ENCODE data around the gene DLGAP1.
"Not testable (repeated sequence)": the region's sequence is repeated elsewhere in the genome, so short reads cannot be mapped to it uniquely, and the experiment has no call there.

The DLGAP1 gene

DNA sequence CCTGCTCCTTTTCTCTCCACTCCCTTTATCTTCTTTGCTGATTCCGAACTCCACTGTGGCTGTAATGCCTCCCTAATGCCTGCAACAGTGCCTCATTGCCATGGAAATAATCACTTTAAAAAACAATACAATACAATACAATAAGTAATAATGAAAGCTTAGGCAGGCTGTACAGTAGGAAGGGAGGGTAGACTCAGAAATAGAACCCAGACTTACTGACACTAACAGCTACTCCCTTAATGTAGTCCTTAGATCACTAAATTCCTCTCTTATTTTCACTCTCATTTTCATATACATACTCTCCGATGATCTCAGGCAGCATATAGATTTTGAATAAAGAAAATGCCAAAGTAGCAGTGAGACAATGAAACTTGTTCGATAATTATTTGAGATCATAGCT is 70.2 kb downstream of the DLGAP1 start:
- DNase-seq = no peak

DNA sequence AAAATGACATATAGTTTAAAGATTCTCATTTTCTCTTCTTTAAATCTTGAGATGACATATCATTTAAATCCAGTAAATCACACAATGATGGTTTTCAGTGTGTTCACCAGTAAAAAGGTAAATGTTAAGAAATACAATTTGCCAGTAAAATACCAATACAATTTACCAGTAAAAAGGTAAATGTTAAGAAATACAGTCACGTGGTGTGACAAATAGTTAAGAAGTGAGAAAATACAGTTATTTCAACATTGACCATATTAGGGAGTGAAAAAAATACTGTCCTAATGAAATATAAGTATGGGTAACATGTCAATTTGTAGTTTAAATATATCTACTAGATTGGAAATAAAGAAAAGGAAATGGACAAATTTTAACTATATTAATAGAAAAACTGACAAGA is 80.5 kb downstream of the DLGAP1 start:
- DNase-seq = no peak

DNA sequence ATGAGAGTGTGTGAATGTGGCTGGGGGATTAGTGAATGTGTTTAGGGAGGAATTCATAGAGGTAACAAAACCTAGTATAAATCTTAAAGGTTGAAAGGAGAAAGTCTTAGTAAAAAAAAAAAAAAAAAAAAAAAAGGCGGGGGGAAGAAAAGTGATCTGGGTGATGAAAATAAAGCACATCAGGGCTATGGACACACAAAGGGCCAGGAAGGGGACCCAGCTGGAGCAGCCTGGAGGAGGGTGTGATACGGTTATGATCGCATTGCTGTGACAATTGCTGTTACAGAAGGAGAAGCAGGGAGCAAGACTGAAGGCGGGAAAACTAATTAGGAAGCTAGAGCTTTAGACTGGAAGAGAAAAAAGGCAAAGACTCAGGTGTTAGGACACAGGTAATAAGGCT is 85.4 kb downstream of the DLGAP1 start:
- DNase-seq = no peak

DNA sequence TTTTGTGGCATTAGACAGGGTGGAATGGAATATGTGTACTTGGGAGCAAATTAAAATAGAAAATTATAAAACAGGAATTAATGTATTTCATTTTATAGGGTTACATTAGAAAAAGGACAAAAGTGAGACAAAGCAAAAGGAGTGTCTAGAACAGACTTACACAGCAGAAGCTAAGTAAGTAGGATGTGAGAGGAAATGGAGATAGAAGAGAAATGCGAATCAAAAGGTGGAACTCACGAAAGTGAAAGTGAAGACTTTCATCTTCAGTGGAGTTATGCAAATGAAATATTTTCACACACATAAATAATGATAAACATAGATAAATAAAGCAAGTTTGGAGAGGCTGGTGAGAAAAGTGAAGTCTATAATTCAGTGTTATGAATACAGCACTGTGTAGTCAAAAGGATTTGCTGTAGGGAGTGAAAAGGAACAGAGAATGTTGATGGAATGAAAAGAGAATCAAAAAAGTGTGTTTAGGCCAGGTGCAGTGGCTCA is 94.8 kb downstream of the DLGAP1 start:
- DNase-seq = no peak

DNA sequence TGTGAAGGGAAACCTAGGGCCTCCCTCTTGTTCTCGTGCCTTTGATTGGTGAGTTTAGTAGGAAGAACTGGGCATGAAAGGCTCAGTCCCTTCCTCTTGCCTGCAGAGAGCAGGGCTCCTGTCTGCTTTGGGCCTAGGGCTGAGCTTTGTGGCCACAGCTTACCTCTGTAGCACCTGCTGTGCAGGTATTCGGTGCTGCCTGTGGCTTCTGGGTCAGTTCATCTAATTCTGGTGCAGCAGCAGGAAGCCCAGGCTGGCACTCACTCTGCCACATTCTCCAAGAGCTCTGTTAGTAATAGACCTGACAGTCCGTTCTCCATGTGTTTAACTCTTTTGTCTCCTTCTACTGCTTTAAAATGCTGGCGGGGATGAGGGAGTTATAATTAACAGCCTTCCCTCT is 96.5 kb downstream of the DLGAP1 start:
- DNase-seq = no peak

DNA sequence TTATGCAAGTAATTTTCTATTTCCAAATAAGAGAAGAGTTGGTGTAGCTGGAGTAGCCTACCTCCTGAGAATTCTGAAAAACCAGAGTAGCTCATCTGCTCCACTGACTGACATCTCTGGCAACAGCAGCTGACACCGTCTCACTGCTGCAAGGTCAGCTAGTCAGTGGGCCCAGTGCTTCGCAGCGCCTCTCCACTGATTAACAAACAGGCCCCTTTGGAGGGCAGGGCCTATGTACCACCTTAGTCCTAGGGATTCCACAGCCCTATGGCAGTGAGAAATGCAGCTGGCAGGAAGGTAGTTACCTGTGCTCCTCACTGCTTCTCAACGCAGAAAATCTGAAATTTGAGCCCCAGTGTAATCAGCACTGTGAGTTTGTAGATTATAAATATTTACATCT is 97.5 kb downstream of the DLGAP1 start:
- no peak for DNase-seq

DNA sequence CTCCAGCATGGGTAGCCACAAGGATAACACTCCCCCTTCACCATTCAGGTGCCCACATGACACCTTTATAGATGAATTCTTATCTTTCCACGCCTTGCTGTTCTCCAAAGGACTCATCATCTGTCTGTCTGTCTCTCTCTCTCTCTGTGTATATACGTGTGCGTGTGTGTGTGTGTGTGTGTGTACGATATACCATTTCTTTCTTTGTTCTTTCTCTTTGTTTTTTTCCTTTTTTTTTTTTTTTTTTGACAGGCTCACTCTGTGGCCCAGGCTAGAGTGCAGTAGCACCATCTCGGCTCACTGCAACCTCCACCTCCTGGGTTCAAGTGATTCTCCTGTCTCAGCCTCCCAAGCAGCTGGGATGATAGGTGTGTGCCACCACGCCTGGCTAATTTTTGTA is 98.2 kb downstream of the DLGAP1 start:
- no peak for DNase-seq

DNA sequence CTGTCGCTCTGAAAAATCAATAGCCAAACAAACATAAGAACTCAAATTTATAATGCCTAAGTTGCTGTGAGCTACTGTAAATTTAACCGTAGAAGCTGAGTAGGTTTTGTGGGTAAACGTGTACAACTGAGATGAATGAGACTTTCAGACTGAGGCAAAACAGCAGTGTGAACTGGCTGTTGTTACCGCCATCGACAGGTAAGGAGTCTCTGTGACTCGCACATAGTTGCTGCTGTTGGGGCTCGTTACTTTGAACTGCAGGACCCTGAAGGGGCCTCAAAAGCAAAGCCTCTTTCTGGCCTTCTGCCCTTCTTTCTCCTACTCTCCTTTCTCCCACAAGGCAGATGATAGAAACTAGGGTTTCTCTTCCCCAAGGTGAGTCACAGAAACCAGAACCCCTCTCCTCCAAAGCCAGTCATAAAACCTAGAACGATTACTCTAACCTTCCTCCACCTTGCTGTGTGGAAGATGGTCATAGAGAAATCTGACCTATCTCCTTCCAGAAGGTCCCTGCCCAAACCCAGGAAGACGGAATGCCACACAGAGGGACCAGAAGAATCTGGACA is 101.2 kb downstream of the DLGAP1 start:
- no peak for DNase-seq

DNA sequence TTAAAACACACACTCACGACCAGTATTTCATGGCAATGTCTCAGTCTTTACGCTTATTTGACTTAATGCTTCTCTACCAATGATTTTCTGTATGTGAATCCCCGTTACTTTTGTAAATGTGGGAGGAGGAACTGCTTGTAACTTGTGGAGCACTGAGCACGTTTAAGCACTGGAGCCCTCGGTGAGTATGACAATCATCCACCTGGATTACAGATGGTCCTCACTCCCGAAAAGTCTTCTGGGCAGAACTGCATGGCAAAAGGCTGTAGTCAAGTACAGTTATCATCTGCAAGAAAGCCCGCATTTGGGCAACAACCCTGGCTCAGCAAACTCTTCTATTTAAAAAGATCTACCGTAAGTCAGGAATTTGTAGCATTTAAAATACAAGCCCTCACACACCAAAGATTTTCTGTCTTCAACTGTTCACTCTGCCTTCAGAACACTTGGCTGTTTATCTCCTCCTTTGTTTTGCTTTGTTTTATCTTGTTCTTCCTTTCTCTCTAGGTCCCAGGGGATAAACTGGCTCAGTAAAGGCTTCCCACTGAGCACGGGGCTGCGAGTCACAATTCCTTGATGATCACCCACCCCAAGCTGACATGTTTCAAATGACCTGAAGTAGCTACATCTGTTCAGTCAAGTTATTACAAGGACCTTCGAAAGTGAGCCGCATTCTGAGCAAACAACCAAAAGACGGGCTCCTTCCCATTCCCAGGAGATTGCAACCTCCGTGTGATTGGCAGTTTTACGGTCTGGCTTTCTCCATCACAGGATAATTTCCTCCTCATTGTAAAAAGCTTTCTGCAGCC is 102.2 kb downstream of the DLGAP1 start:
- no peak for DNase-seq

DNA sequence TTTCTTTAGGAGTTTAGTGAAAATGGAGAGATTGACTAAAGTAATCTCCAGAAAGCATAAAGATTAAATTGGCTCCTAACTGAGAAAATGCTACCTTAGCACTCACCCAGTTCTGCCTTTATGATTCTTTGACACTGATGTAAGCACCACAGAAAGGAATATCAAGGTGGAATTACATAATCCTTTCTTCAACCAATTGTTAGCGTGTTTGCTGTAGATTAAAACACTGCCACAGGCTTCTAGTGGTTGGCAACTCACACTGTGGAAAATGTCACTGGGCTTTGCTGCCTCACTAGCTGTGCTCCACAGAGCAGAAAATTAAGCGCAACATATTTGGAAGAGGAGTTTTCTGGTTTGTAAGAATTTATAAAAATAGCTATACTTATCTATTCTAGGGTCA is 104.1 kb downstream of the DLGAP1 start:
- no peak for DNase-seq

DNA sequence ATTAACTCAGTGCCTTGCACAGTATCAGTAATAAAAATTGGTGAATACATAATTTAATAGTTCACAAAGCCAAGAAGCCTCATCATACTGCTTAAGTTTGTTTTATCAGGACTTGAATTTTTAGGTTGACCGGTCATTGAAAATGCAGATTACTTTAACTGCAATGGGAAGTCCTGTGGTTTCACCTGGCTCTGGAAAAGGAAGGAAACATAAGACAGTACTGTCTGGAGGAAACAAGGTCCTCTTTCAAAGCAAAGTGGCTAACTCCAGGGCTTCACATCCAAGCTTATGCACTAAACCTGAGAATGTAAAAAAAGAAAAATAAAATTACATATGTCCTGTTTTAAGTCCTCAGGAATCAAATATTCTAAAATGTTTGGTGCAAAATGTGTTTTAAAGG is 119.7 kb downstream of the DLGAP1 start:
- no peak for DNase-seq

DNA sequence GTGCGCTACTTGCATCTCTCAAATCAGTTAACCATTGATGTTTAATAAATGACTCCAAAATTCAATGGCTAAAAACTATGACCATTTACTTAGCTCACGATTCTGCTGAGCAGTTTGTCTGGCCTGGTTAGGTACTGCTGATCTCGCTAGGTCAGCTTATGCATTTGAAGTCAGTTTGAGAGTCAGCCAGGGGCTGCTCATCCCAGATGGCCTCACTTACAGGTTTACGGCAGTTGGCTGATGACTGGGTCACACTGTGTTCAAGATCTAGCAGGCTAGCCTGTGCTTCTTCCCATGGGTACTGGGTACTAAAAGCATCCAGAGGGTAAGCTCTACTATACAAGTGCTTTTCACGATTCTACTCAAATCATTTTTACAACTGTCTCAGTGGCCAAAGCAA is 122.1 kb downstream of the DLGAP1 start:
- DNase-seq = no peak

DNA sequence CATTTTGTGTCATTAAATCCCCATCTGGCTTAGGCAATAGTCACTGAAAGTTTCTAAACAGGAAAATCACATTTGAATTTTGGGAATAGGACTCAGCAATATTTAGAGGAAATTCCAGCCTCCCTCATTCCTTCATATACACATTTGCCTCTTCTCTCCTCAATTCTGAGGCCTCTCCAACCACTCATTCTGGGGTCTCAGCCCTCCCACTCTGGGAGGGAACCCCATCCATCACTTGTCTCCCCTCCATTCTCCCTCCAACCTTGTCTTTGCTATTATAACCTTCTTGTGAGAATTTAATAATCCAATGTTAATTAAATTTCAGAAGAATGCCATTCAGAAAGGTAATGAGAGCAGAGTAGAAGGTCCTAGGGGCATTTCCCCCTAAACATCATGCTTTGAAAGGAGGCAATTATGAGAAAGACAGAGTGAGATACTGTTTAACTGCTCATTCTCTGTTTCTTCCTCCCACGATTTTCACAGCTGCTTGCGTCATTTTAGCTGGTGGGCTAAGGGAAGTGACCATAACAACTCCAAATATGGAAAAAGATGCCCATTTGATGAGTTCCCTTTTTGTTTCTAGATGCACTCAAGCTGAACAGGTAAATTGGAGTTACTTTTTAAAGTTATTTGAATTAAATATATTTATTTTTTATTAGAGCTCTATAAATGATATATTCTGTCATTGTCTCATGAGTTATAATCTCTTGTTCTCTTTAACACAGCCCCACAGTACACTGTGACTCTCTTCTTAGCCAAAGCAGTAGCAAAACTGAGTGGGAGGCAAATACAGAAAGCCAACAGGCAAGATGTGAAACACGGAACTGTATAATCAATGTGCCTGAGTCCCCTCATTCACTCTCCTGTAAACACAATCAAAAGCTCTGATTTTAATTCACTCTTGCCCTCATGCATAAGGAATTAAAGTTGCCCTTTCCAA is 135.1 kb downstream of the DLGAP1 start:
- no peak for DNase-seq

DNA sequence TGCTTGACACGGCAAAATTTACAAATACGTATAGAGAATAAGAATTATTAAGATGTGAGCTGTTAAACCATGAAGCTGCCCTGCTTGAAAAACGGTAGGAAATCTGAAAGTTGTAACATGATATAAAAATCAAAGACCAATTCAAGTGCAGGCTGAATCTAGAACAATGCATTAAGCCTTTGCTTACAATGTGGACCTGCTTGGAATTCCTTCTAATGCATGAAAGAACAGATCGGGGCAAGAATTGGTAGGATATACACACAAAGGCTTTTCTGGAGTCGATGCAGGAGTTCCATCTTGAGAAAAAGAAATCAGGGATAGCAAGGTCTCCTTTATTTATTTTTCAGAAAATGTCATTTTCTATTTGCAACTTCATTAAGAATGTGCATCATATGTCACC is 136.8 kb downstream of the DLGAP1 start:
- no peak for DNase-seq

DNA sequence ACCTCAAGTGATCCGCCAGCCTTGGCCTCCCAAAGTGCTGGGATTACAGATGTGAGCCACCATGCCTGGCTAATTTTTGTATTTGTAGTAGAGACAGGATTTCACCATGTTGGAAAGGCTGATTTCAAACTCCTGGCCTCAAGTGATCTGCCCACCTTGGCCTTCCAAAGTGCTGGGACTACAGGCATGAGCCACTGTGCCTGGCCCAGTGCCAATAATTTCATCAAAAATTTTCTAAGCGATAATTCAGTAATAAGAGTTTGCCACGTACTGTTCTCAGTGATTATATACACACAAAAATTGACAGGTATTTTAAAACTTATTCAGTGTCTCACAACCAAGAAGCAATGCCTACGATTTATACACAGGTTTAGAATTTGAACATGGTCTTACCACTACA is 143.2 kb downstream of the DLGAP1 start:
- not testable (repeated sequence) for DNase-seq

DNA sequence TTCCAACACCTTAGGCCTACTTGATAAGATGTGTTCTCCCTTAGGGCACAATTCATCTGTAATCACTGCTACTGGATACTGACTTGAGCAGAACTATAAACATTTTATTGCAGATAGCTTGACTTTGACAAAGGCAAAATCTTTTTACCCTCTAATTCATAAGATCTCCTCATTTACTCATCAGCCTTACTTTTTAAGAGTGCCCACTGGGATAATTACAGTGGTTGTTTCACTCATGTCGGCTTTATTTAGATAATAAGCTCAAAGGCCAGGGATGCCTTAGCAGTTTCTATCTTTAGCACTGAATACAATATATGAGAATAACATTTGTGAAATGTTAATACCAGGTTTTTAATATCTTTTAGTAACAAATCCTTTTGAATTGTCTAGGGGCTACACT is 144.0 kb downstream of the DLGAP1 start:
- no peak for DNase-seq

DNA sequence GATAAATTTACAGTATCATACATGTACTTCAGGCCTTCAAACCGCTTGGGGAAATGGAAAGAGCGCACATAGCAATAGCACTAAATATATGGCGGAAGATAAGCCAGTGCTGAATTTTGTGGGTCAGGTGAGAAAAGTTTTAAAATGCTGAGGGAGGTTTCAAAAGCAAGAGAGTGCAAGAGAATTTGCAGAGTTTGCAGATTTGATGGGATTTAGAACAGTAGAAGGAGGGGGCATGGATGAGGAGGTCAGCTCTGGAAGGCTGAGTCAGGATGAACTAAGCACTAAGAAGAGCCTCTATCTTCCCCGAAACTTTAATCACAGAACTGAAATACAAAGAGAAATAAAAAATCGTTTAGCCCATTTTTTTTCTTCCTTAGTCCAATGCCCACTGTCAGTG is 145.9 kb downstream of the DLGAP1 start:
- DNase-seq = no peak

DNA sequence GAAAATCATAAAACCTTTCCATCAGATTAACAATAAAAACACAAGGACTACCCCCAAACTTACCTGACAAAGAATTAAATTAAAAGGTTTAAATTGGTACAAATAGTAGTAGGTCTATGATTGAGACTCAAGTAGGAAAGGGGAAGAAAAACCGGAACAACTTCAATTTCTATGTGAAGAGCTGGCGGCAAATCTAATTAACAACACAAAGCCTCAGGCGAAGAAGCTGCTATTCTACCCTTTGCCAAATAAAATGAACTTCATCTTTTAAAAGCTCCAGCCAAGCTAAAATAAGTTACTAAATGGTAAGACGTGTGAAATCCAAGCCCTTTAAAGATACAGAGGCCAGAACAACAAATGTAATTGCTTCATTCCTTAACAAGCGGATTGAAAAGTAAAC is 146.5 kb downstream of the DLGAP1 start:
- DNase-seq = no peak

DNA sequence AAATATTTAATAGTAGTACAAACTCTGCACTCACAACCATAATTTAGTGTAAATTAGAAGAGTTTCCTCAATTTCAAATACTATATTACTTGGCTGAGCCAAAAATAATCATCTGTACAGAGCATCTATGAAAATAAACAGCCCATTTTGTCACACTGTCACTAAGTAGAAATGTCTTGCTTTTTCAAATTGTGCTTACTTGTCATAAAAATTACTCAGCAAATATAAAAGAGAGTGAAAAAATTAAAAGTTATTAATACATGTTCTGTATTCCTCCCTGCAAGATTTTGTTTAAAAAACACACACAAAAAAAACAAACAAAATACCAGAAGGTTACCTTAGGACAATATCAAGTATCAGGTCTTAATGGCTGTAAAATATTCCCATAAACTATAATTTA is 155.7 kb downstream of the DLGAP1 start:
- DNase-seq = no peak

DNA sequence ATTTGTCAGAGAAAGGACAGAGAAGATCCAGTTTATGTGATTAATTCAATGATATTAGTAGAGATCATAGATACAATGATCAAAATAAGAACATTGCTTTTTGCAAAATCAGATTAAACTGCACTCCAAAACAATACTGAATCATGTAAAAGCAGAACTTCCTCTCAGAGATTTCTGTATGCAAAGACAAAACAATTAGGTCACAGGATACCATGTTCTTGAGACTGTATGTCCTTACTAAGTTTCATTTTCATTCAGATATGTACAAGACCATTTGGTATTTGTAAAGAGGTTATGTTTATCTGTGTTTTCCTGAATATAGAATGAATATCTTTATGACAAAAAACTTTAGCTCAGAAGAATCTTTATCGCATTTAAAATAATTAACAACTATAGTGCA is 161.8 kb downstream of the DLGAP1 start:
- no peak for DNase-seq

DNA sequence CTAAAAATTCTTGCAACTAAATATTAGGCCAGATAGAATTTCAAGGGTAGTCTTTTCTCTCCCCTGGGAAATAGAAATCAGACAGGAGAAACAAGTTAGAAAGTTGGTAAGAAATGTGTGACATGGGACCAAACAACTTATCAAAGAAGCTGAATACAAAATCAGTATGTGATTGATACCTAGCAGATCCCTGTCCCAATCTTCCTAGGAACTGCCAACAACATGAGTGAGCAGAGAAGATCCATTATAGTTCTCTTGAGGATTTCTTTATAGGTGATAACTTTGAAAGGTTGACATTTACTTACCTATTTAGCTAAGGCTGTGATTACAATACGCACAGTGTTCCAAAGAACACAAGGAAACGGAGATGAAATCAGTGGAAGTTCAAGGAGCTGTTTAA is 162.4 kb downstream of the DLGAP1 start:
- no peak for DNase-seq

DNA sequence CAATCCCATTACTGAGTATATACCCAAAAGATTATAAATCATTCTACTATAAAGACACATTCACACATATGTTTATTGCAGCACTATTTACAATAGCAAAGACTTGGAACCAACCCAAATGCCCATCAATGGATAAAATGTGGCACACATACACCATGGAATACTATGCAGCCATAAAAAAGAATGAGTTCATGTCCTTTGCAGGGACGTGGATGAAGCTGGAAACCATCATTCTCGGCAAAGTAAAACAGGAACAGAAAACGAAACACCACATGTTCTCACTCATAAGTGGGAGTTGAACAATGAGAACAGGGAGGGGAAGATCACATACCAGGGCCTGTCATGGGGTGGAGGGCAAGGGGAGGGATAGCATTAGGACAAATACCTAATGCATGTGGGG is 167.8 kb downstream of the DLGAP1 start:
- DNase-seq = not testable (repeated sequence)

DNA sequence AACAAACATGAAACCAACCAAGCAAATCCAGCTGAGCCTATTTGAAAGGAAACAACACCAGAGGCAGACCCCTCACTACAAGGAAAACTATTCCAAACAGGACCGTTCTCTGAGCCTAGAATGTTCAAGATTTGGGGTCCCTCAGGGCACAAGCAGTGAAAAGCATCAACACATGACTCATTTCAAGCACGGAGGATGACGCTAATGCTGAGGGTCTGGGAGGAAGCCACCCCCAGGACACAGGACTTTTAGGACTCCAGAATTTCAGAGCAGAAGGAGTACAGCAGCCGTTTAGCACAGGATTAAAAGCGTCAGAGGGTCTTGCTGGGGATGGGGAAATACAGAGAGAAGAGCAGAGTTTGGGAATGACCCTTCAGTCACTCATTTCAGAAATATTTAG is 168.9 kb downstream of the DLGAP1 start:
- no peak for DNase-seq

DNA sequence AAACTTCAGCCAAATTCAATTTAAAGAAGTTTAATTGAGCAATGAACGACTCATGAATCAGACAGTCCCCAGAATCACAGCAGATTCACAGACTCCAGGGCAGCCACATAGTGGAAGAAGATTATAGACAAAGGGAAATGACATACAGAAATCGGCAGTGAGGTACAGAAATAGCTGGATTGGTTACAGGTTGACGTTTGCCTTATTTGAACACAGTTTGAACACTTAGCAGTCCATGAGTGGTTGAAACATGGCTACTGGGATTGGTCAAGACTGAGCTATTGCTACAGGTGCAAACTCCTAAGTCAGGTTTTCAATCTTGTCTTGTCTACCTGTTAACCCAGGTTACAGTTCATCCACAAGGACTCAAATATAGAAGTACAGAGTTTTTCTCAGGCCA is 169.6 kb downstream of the DLGAP1 start:
- DNase-seq = no peak

Data from amniotic stem cell (primary cell).